ENCODE results near the gene FOXN4.

FOXN4 gene

GRCh38 chr12:109277899-109278762 is 31.0 kb downstream of the FOXN4 start:
- TF ChIP-seq, protein P1, sequence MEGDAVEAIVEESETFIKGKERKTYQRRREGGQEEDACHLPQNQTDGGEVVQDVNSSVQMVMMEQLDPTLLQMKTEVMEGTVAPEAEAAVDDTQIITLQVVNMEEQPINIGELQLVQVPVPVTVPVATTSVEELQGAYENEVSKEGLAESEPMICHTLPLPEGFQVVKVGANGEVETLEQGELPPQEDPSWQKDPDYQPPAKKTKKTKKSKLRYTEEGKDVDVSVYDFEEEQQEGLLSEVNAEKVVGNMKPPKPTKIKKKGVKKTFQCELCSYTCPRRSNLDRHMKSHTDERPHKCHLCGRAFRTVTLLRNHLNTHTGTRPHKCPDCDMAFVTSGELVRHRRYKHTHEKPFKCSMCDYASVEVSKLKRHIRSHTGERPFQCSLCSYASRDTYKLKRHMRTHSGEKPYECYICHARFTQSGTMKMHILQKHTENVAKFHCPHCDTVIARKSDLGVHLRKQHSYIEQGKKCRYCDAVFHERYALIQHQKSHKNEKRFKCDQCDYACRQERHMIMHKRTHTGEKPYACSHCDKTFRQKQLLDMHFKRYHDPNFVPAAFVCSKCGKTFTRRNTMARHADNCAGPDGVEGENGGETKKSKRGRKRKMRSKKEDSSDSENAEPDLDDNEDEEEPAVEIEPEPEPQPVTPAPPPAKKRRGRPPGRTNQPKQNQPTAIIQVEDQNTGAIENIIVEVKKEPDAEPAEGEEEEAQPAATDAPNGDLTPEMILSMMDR (conservative IDR thresholded peaks at IDR 0.05; ENCODE audit: low read depth, low read length) = no peak
- no peaks in the 10 kb centered on the region for H4K20me1 ChIP-seq (ENCODE audit: insufficient read depth)
- H3K4me1 ChIP-seq (ENCODE audit: low read depth, poor library complexity, severe bottlenecking) = no peaks in the 10 kb centered on the region
- H3K4me3 ChIP-seq (IDR thresholded peaks at IDR 0.05; ENCODE audit: insufficient read depth, low read depth, low read length) = no peak overlapping the region
- no peaks in the 10 kb centered on the region for H3K79me2 ChIP-seq (ENCODE audit: insufficient read depth, low read depth)
- no peak overlapping the region for H3K4me2 ChIP-seq
- H2AFZ ChIP-seq (ENCODE audit: low read depth) = no peak overlapping the region
- no peaks in the 10 kb centered on the region for H3K36me3 ChIP-seq (ENCODE audit: insufficient read depth)
- H3K9ac ChIP-seq = no peak overlapping the region
- H3K27ac ChIP-seq = no peak overlapping the region
- no peaks in the 10 kb centered on the region for H3K27me3 ChIP-seq (ENCODE audit: insufficient read depth, low read depth)

- no peaks in the 10 kb centered on the region for H4K20me1 ChIP-seq (ENCODE audit: insufficient read depth)
- TF ChIP-seq, protein P1 (conservative IDR thresholded peaks at IDR 0.05; ENCODE audit: low read depth, low read length) = no peak
Observed at GRCh38 chr12:109277255-109277898, 31.7 kb downstream of the FOXN4 start.

DNA sequence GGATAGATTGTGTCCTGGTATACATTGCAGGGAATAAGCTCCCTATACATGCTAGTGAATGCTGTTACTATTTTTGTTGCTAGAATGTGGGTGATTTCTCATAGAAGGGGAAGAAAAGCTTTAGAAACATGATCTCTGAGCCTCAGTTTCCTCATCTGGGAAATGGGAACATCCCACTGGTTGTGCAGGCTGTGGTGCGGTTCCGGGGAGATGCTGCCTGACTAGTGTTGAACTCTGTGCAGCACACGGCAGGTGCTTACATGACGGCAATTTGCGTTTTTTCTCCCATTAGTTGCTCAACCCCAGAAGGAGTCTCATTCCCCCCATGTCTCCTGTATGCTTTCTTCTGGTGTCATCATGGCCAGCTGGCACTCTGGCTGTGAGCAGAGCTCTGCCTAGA is 32.9 kb downstream of the FOXN4 start:
- H3K79me2 ChIP-seq (ENCODE audit: insufficient read depth, low read depth) = no peaks in the 10 kb centered on the region
- H2AFZ ChIP-seq (ENCODE audit: low read depth) = no peak overlapping the region
- no peaks in the 10 kb centered on the region for H3K4me1 ChIP-seq (ENCODE audit: low read depth, poor library complexity, severe bottlenecking)
- no peaks in the 10 kb centered on the region for H3K36me3 ChIP-seq (ENCODE audit: insufficient read depth)
- TF ChIP-seq, protein P1 (conservative IDR thresholded peaks at IDR 0.05; ENCODE audit: low read depth, low read length) = no peak
- no peak overlapping the region for H3K9ac ChIP-seq
- no peak overlapping the region for H3K27ac ChIP-seq
- no peak overlapping the region for H3K4me2 ChIP-seq
- no peaks in the 10 kb centered on the region for H3K27me3 ChIP-seq (ENCODE audit: insufficient read depth, low read depth)
- H4K20me1 ChIP-seq (ENCODE audit: insufficient read depth) = no peaks in the 10 kb centered on the region
- H3K4me3 ChIP-seq (IDR thresholded peaks at IDR 0.05; ENCODE audit: insufficient read depth, low read depth, low read length) = no peak overlapping the region

More at GRCh38 chr12:109277255-109277898, 31.7 kb downstream of the FOXN4 start:
- Histone ChIP-seq H3K4me1 (ENCODE audit: low read depth, poor library complexity, severe bottlenecking) (no peaks in the 10 kb centered on the region), H3K4me2 (no peak overlapping the region), H3K27ac (no peak overlapping the region), H3K9ac (no peak overlapping the region), H3K4me3 (IDR thresholded peaks at IDR 0.05; ENCODE audit: insufficient read depth, low read depth, low read length) (no peak overlapping the region), H3K27me3 (ENCODE audit: insufficient read depth, low read depth) (no peaks in the 10 kb centered on the region), H3K36me3 (ENCODE audit: insufficient read depth) (no peaks in the 10 kb centered on the region), H2AFZ (ENCODE audit: low read depth) (no peak overlapping the region), H3K79me2 (ENCODE audit: insufficient read depth, low read depth) (no peaks in the 10 kb centered on the region)

GRCh38 chr12:109275173-109275572 is 33.9 kb downstream of the FOXN4 start:
- TF ChIP-seq, protein P1 (conservative IDR thresholded peaks at IDR 0.05; ENCODE audit: low read depth, low read length) = no peak
- Histone ChIP-seq H2AFZ (ENCODE audit: low read depth) (no peak overlapping the region), H4K20me1 (ENCODE audit: insufficient read depth) (no peaks in the 10 kb centered on the region), H3K4me3 (IDR thresholded peaks at IDR 0.05; ENCODE audit: insufficient read depth, low read depth, low read length) (no peak overlapping the region), H3K4me1 (ENCODE audit: low read depth, poor library complexity, severe bottlenecking) (no peaks in the 10 kb centered on the region), H3K79me2 (ENCODE audit: insufficient read depth, low read depth) (no peaks in the 10 kb centered on the region), H3K36me3 (ENCODE audit: insufficient read depth) (no peaks in the 10 kb centered on the region), H3K27me3 (ENCODE audit: insufficient read depth, low read depth) (no peaks in the 10 kb centered on the region), H3K9ac (no peak overlapping the region), H3K27ac (no peak overlapping the region), H3K4me2 (no peak overlapping the region)
